ENCODE results near the gene RPL18A. TPM values are rescaled to one million over a fixed set of nuclear protein-coding genes. Genes with fewer than 3 reads are reported as not detected.

The RPL18A gene
- total RNA-seq, result 1,000 to 10,000 TPM; 1,368 to 1,650 (median 1,462) TPM
- long read RNA-seq, donor 1, partial matches to known transcripts, result 1 of 8 reads
- long read RNA-seq, donor 1, other reads (novel, unspliced or antisense), result 4 of 8 reads
- long read RNA-seq, donor 2, transcript RPL18A-201 (5 exons, 665 nt), result major isoform, 765 of 779 reads
- long read RNA-seq, donor 2, transcript RPL18A-203 (4 exons, 1,084 nt), result minor isoform, 5 of 779 reads
- long read RNA-seq, donor 2, partial matches to known transcripts, result 5 of 779 reads
- long read RNA-seq, donor 2, other reads (novel, unspliced or antisense), result 4 of 779 reads

GRCh38 chr19:17859533-17860330 is at the start of gene RPL18A:
Gene RPL18A, plus strand, starts transcription at chr19:17859910. Its CDS starts 47 bp downstream, at chr19:17859957.
- DNase-seq (peak; percentile 98 to 99 (median 99)), ATAC-seq (peak; percentile 94)
- TF ChIP-seq CTCF (IDR thresholded peaks at IDR 0.05), result peak; percentile 78
- peak within 1 kb of the TSS; percentile 89 for H3K4me3 ChIP-seq
- intact Hi-C loops (cut with DNase I, micrococcal nuclease), result loop anchor here (2.0 to 10.0 kb wide), 3 partner anchors 65 to 155 kb away; partner anchors contain the start of genes B3GNT3 (in 1 of the 2) and CCDC124 (in 1 of the 2)
- H3K9me3 ChIP-seq, result no peaks in the 10 kb centered on the region
- H3K4me1 ChIP-seq (ENCODE audit: low read depth), result peaks cover 39% of the 10 kb centered on the region
- H3K36me3 ChIP-seq (ENCODE audit: low read depth), result peaks cover 5% of the 10 kb centered on the region

GRCh38 chr19:17811103-17811502 is 48.6 kb upstream of the RPL18A start:
- intact Hi-C loops (cut with DNase I, micrococcal nuclease), result no loop called here
- H3K36me3 ChIP-seq (ENCODE audit: low read depth), result no peaks in the 10 kb centered on the region
- peak; percentile 5 for ATAC-seq
- no peak for TF ChIP-seq CTCF (IDR thresholded peaks at IDR 0.05)
- H3K9me3 ChIP-seq, result no peaks in the 10 kb centered on the region
- H3K4me1 ChIP-seq (ENCODE audit: low read depth), result no peaks in the 10 kb centered on the region
- H3K4me3 ChIP-seq, result no peak overlapping the region
- no peak for DNase-seq

- Histone ChIP-seq H3K9me3 (no peaks in the 10 kb centered on the region), H3K4me3 (no peak overlapping the region), H3K36me3 (ENCODE audit: low read depth) (no peaks in the 10 kb centered on the region), H3K4me1 (ENCODE audit: low read depth) (no peaks in the 10 kb centered on the region)
- ATAC-seq (peak; percentile 9), DNase-seq (peak in 1 of 3 donors; percentile 52)
- TF ChIP-seq CTCF (IDR thresholded peaks at IDR 0.05), result no peak
- intact Hi-C loops (cut with DNase I, micrococcal nuclease), result no loop called here
Measured at GRCh38 chr19:17811681-17812080, 48.0 kb upstream of the RPL18A start.

GRCh38 chr19:17812099-17812498 is 47.6 kb upstream of the RPL18A start:
- intact Hi-C loops (cut with DNase I, micrococcal nuclease), result no loop called here
- H3K9me3 ChIP-seq, result no peaks in the 10 kb centered on the region
- DNase-seq (no peak), ATAC-seq (no peak)
- H3K4me1 ChIP-seq (ENCODE audit: low read depth), result no peaks in the 10 kb centered on the region
- no peaks in the 10 kb centered on the region for H3K36me3 ChIP-seq (ENCODE audit: low read depth)
- TF ChIP-seq CTCF (IDR thresholded peaks at IDR 0.05), result no peak
- H3K4me3 ChIP-seq, result no peak overlapping the region

DNA sequence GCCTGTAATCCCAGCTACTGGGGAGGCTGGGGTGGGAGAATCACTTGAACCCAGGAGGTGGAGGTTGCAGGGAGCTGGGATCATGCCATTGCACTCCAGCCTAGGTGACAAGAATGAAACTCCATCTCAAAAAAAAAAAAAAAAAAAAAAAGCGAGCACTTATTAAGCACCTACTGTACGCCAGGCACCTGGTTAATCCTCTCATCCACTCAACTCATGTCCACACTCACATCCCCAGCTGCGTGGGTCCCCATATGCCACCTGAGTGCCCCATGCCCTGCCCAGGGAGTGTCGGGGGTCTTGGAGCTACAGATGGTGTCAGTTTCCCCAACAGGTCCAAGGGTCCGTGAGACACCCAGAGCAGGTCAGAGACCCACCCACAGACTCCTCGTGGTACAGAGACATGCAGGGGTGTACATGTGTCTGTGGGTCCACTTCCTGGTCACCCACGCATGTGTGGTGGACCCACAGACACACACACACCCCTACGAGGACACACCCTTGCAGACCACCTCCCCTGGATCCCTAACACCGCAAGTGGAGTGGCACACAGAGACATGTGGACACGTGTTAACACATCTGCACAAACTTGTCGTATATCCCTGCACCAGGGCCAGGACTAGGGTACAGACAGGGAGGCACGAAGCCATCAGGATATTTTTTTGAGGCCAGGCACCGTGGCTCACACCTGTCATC is 41.9 kb upstream of the RPL18A start:
- no peaks in the 10 kb centered on the region for H3K36me3 ChIP-seq (ENCODE audit: low read depth)
- ATAC-seq, result peak; percentile 55
- intact Hi-C loops (cut with DNase I, micrococcal nuclease), result no loop called here
- DNase-seq, result no peak
- TF ChIP-seq CTCF (IDR thresholded peaks at IDR 0.05), result no peak
- H3K9me3 ChIP-seq, result no peaks in the 10 kb centered on the region
- H3K4me1 ChIP-seq (ENCODE audit: low read depth), result no peaks in the 10 kb centered on the region
- H3K4me3 ChIP-seq, result no peak overlapping the region

All from mucosa of descending colon (tissue), 3 donors.